ENCODE data around the gene SULT4A1. TPM values are rescaled to one million over a fixed set of nuclear protein-coding genes. Genes with fewer than 3 reads are reported as not detected.
A peak's percentile ranks its signal among the peaks of the same experiment; 100 is the strongest.

Gene SULT4A1
- total RNA-seq, 1 donor from 2014 or later, result 0.92 TPM

DNA sequence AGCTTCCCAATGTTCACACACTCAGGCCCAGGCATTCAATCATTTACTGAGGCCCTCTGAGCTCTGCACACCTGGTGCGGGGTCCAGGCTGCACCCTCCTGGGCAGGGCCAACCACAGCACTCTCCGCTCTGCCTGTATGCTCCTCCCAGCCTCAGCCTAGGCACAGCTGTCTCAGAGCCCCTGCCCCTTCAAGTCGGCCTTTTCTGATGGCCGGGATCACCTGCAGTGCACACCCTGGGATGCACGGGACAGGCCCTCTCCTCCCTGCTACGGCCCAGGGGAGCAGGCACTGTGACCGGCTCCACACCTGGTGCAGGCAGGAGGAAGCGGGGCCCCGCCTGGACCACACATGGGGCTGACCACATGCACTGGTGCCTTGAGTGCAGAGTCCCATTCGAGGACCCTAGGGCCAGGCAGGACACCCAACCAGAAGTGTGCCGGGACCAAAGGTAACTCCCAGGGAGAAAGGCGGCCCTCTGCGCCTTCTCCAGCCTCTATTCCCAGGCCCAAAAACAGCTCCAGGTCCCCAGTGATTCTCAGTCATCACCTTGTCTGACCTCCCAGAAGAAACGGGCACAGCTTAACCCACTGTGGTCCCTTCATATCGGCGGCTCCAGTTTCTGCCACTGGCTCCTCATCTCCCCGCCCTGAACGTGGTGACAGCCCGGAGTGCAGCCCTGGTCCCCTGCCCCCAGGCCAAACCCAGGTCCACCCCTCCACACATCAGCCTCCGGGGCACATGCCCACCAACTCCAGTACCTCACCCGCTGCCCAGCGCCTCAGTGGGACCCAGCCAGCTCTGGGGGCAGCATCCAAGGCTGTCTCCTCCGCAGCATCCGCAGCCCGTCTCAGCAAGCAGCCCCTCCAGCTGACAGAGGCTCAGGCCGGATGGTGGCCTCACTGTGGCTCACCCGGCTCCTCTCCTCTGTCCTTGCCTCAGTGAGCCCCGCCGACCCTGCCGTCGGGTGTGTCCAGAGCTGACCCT lies 17.5 kb downstream of the SULT4A1 start:
- no peak for DNase-seq

DNA sequence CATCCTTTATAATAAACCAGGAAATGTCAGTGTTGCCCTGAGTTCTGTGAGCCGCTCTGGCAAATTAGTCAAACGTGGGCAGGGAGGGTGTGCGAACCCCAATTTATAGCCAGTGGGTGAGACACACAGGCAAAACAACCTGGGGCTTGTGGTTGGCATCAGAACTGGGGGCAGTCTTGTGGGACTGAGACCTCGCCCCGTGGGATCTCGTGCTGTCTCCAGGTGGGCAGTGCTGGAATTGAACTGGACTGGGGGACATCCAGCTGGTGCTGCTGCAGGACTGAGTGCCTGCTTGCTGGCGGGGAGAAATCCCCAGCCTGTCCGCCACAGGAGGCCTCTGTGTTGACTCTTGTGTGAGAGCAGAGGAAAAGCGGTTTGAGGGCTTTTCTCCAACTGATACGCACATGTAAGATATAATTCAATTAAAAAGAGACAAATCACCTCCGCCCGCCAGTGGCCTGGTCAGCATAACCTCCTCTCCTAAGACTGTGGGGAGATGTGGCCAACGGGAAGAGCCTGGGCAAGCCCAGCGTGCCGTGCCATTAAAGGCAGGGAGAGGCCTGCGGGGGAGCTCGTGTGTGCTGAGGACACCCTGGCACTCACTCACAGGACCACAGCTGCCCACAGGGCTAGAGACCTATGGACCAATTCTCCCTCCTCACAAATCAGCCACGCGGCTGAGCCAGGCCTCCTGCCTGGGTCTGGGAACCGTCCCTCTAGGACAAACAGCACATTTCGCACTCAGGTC lies 18.4 kb downstream of the SULT4A1 start:
- DNase-seq, result no peak

DNA sequence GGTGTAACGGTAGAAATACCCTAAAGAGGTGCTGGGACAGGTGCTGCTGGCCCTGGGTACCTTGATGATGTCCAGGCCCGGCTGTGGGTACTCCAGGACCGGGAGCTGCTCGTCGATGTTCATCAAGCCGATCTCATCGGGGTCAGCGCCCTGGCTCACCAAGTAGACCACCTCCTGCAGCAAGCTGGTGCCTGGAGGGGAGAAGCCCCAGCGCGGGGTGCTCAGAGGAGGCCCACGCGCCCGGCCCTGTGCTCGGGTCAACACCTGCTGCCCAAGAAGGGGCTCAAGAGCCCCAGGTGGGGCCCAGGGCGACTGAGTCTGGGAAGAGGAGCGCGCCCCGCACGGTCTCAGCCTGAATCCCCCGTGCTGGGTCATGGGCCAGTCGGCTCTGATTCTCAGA lies 20.6 kb downstream of the SULT4A1 start:
- DNase-seq, result no peak

DNA sequence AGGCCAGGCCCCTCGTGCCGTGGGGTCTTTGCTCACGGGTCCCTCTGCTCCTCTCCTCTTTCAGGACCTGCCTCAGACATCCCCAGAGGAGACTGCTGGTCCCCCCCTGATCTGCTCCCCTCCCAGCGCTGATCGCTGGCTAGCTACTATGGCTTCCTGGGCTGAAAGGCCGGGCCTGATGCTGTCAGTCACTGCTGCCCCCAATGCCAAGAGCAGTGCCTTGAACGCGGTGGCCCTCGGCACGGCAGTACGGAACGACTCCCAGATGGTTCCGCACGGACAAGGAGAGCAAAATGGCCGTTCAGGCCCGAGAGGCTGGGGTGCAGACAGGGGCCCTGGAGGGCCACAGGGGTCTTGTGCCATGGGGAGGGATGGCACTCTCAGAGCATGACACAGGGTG lies 21.5 kb downstream of the SULT4A1 start:
- DNase-seq, result no peak

DNA sequence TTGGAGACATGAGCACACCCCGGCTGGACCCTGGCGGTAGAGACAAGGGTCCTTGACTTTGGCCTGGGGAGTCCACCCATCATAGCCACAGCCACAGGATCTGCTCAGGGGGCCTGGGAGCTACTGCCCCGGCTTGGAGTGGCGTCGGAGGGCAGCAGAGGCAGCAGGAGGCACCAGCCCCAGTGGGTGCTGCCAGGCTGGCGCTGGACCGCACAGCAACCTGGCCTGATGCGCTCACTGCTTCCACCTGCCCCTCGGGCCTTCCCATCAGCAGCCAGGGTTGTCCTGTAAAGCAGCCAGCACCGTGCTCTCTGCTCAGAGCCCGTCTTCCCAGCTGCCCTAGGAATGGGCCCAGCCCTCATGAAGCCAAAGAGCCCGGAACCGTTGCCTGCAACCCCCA lies 21.9 kb downstream of the SULT4A1 start:
- DNase-seq, result no peak

DNA sequence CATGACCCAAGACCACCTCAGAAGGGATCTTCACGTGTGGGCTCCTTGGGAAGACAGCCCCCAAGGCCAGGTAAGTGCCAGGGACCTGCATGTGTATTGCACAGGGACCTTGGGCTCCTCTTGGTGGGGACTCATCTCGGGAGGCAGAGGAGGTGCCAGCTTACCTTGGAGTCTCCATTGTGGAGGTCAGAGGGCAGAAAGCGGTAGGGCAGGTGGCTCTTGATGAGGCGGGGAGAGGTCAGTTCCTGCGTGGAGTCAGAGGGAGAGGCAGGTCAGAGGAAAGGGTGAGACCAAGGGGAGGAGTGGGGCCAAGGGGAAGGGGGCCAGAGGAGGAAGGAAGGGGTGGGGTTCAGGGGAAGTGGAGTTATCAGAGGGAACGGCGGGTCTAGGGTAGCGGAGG lies 22.5 kb downstream of the SULT4A1 start:
- DNase-seq, result no peak

DNA sequence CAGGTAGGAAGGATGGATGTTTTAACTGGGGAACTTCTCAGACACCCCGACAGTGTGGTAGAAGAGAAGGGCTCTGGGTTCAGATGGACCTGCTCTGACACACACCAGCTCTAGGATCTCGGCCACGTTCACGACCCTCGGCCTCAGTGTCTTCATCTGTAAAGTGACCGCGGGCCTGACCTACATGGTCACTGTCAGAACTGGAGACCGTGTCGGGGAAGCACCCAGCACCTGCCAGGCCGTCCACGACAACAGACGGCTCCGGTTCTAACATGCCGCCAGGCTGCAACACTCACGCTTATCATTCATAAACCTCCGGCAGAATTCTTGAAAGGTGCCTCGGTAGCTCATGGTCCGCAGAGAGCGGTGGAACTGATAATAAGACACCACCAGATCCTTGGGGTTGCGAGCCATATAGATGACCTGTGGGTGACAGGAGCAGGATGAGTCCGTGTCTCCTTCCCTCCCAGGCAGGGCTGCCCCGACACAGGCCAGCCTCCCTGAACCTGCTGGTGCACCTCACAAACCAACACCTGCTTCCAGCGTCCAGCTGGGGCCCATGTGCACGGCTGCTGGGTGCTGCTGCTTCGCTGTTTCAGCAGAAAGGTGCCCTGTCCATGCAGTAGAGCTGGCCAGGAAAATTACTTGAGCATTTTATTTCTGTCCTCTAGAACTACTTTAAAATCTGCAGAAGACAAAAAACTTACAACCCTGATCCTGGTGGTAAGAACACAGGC lies 23.6 kb downstream of the SULT4A1 start:
- DNase-seq, result no peak

DNA sequence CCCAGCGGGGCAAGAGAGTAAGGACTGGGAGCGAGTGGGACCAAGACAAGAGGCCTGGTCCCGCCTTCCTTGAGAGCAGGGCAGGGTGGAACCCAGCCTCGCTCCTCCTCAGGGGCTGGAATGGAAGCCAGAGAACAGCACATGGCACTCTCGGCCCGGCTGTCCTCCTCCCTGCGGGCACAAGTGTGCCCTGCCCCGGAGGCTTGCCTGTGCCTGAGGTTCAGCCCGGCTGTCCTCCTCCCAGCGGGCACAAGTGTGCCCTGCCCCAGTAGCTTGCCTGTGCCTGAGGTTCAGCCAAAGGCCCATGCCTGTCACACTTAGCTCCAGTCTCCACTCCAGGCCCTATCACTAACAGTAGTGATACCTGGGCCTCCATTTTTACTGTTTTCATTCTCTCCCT lies 24.2 kb downstream of the SULT4A1 start:
- DNase-seq, result no peak

DNA sequence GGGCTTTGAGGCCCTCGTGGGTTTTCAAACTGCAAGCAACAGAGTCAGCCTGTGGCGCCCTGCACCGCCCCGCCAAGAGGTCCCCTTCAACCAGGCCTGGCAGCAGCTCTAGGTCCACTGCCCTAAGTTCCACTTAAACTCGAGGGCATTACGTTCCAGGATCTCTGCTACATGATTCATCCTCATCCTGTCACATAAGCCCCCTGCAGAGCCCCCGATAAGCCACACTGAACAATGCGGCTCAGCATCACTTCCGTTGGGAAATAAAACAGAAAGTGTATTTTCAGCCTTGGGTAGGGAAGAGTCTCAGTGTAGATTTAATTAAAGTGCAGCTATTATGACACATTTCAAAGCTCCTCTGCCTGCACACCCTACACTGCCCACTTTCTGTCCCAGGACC lies 24.6 kb downstream of the SULT4A1 start:
- DNase-seq, result no peak

DNA sequence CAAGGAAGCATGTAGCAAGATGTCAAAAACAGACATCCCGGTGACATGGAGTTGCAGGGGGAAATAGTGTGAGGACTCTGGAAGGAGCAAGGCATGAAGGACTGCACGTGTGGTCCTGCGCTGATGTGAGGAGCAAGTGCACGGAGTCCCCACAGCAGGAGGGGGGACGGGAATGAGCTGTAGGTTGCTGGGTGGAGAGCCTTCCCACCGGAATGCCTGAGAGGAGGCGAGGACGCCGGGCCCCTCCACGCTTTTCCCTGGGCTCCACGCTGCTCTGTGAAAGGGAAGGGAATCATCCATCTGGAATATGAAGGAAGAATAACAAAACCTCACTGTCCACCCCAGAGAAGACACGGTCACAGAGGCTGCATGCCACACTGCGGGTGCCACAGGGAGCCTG lies 26.6 kb downstream of the SULT4A1 start:
- no peak for DNase-seq

DNA sequence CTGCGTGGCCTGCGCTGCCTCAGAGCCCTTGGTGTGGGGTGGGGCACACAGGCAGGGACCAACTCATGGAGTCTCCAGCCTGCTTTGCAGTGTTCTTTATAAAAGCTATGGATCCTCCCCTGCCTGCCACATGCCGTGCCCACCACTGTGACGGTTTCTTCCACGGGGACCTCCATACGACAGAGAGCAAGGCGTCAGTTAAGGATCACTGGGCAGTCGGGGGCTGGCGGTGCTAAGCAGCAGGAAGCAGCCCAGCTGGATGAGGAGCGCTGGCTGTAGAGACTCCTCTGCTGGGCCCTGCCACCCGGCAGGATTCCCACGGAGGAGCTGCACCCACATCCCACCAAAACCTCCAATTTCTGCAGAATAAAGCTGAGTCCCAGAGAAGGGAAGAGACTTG lies 27.1 kb downstream of the SULT4A1 start:
- DNase-seq, result no peak

DNA sequence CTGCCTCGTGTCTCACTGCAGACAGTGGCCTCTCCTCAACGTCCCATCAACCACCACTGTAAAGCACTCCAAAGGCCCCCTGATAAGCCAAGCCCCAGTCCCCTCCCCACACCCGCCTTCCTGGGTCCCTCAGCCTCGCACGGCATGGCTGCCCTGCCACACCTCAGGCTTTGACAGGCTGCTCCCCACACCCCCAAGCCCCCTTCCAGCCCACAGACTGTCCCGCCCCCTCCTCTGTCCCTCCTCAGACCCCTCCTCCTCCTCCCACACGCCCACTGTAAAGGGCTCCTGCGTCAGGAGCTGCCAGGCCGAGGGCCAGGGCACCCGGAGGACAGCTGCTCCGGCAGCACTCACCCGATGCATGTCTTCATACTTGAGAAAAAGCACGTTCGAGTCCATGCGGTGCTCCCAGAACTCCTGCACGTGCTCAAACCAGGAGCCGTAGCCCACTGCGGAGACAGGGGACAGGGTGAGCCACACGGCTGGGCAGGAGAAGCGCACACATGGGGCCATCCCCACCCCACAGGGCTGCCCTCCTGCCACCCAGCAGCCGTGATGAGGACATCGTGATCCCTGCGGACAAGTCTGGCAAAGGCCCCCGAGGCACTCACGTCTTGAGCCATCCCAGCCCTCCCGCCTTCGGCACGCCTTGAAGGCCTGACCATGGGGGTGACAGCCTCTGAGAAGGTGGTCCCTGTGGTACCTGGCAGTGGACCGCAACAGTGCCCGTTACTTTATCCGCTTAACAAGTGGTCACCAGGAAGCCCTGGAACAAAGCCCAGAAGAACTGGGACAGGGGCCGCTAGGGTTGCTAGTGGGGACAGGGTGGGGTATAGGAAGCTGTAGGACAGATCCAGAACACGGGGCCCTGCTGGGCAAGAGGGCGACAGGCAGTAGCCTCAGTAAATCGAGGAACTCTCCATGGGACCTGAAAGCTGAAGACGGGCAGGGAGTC lies 28.8 kb downstream of the SULT4A1 start:
- DNase-seq, result peak; percentile 50

DNA sequence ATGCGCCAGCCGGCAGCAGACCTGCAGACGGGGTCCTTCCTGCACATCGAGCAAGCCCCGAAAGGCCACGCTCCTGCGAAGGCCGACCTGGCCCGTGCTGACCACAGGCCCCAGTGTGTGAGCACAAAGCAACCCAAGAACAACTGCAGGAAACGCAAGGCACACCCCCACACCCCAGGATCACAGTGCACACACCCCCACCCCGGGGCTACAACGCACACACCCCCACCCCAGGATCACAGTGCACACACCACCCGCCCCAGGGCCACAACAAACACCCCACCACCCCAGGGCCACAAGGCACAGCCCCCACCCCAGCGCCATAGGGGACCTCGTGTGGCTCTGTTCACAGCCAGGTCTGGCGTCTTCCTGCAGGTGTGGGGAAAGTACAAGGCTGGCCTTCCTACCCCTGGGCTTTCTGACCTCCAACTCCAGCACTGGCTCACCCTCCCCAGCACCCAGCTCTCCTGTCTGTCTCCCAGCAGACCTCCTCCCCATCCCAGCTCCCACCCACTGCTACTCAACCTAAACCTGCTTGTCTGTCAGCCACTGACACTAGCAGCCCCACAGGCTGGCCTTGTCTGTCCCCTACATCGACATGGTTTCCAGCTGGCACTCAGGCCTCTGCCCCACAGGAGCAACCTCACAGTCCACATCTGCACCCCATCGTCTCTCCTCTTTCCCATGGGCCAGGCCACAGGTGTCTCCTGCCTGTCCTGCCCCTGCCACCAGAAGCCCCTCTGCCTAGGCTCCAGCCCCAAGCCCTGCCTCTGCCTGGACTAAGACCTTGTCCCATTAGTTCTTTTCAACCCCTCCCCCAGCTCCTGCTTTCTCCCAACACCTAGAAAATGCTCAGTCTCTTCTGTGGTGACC lies 29.7 kb downstream of the SULT4A1 start:
- DNase-seq, result no peak

DNA sequence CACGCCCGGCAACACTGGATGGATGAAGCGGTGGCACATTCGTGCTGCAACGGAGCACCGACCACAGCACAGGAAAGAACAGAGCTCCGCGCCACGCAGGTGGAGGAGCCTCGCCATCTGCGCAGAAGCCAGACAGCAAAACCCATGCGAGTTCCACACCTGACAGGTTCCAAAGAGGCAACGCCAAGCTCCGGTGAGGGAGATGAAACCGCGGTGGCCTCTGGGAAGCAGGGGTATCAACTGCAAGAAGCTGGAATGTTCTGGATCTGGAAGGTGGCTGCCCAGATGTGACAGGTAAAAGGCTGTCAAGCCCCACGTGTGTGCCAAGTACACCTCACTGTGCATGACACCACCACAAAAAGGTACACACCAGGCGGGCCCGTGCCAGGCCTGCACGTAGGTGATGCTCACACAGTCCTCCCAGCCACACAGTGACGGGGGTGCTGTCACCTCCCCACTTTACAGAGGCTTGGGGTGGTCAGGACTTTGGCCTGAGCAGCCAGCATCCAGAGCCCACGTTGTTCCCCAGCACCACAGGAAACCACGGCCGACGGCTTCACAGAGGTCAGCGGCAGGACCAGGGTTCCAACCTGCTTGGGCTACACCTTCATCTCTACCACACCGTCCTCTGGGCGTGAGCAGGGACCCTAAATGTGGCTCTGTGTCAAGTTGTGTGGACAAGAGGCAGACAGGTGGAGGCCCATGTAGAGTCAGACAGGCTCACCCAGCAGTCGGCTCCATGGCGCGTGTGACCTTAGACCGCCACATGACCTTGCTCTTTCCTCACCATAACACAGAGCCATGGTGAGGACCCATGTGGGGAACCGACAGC lies 30.5 kb downstream of the SULT4A1 start:
- DNase-seq, result no peak

DNA sequence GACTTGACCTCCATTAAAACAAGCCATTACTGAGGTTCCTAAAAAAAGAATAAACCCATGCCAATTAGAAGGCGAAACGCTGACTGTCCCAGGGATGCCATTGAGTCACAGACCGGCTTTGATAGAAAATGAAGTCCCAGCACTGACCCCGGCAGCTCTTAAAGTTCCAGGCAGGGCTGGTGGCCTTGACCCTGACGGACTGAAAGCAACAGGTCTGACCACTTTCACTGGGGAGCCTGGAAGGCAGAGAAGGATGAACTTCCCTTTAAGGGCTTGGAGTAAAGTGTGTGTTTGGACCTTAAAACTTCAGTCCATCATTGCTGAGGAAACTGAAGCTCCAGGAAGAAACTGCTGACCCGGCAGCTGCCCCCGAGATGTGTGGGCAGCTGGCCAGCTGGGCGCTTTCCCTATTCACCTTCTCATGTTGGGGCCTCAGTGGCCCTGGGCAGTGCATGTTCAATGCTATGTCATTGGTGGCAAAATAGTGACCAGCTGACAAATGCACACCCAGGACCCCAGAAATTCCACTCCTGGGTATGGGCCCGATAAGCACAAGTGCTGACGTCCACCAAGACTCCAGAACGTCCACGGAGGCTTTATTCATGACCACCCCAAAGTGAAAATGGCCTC lies 31.3 kb downstream of the SULT4A1 start:
- no peak for DNase-seq

DNA sequence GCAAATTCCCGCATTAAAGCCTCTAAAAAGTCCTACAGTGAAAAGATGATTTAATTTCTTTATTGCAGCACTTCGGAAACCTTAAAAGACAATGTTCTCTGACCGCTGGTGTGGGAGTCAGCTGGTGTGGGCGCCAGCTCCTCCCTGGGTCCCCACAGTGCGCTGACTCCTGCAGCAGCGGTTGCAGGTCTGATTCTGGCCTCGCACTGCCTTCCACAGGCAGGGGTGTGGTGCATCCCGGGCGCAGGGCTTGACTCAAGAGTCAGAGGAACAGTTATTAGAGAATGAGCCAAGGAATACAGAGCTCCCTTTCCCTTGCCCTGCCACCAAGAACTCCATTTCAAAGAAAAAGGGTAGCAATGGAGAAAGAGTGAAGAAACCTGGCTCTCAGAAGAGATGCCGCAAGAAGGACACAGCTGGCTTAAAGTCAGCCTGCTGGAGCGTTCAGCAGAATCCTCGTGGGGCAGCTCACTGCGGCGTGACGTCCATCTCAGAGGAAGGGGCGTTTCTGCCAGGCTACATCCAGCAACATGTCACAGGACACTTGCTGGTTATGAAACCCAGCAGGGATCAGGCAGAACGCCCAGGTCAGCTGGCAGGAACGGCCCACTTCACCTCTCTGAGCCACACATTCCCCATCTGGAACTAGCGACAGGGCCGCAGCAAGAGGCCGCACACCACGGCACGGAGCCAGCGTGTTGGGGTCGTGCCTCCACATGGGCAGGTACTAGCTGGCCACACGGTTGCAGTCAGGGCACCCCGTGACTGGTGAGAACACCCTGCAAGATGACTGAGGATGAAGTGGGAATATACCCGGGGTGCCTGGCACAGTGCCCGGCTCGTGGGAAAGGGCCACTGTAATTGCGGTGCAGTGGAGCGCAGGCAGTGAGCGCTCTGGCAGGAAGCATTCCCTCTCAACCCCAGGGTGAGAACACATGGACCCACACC lies 32.1 kb downstream of the SULT4A1 start:
- peak; percentile 73 for DNase-seq

DNA sequence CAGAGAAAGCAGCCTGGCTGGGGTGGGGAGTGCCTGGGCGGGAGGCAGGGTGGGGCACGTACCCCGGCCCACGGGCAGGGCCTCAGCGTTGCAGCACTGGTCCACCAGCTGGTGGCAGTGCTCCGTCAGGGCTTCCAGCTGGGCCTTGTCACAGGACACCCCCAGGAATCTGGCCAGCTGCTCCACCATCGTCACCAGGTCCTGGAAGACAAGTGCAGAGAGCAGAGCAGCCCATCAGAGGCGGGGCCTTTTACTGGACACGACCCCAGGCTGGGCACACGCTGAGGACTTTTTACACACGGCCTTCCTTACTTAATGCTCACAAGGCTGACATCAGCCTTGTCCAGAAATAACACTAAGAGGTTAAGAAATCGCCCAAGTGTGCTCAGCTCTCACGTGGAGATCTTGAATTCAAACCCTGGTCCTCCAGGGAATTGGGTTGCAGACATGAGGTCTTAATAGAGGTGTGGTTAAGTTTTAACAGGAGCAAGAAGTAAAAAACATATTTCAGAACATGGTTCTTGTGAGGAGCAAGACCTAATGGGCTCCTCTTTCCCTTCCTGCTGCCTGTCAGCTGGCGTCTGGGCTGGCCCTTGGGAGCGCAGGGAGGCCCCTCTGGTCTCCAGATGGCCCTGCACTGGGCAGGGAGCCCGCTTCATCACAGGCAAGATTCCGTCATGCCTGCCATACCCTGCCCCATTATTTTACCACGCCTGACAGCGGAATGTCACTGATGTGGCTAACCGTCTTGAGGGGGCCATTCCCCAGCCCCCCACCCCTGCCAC lies 33.1 kb downstream of the SULT4A1 start:
- DNase-seq, result peak; percentile 96

All from tongue (tissue), 2 donors.